ENCODE results near the gene TMEM223.
"Not testable (repeated sequence)": the region's sequence is repeated elsewhere in the genome, so short reads cannot be mapped to it uniquely, and the experiment has no call there.

Gene TMEM223

DNA sequence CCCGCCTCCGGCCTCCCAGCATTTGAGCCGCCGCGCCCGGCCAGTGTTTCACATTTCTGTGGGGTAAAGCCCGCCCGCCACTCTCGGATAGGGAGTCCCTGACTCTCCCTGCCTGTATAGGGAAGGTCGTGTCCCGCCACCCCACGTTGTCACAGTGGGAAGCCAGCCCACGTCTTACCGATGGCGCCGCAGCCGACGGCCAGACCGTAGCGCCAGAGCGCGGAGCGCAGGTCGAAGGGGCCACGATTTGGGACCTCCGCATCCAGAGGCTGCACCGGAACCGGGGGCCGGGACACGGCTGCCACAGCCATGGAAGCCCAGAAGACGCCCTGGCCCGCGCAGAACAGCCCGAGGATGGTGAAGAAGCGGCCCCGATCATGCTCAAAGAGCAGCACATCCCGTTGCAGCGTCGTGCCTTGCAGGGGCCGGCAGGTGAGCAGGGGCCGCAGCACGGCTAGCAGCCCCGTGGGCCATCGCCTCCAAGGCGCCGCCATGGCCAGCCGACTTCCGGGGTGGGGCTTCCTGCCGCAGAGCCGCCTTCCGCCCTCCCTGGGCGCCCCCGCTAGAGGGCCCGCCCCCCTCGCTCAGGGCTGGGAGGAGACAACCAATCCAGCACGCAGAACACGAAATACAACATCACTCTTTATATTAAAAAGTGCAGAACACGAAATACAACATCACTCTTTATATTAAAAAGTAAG lies at the start of gene TMEM223:
Gene TMEM223, minus strand, starts transcription at position 506 of the 701 bp plus-strand sequence. Its CDS starts 12 bp downstream, at position 494.
- Histone ChIP-seq H4K20me1 (ENCODE audit: insufficient read depth, low read length) (no peaks in the 10 kb centered on the region), H2AFZ (ENCODE audit: low read depth, low read length) (no peak within 1 kb of the TSS), H3K4me2 (ENCODE audit: low read length) (peak within 1 kb of the TSS; percentile 81), H3K4me3 (ENCODE audit: low read length) (peak within 1 kb of the TSS; percentile 95), H3K36me3 (replicated peaks; ENCODE audit: low read depth, low read length) (peaks cover 62% of the 10 kb centered on the region), H3K27me3 (ENCODE audit: low read depth, low read length) (no peaks in the 10 kb centered on the region), H3K79me2 (ENCODE audit: low read length) (peaks cover 46% of the 10 kb centered on the region), H3K9ac (ENCODE audit: low read length) (peak within 1 kb of the TSS; percentile 89), H3K27ac (ENCODE audit: low read length) (peak within 1 kb of the TSS; percentile 51), H3K4me1 (ENCODE audit: low read length) (peaks cover 23% of the 10 kb centered on the region), H3K9me3 (ENCODE audit: insufficient read depth, low read length) (no peaks in the 10 kb centered on the region)
- no peak for TF ChIP-seq EZH2phosphoT487 (IDR thresholded peaks at IDR 0.05; ENCODE audit: low read depth)
- TF ChIP-seq, protein P1, sequence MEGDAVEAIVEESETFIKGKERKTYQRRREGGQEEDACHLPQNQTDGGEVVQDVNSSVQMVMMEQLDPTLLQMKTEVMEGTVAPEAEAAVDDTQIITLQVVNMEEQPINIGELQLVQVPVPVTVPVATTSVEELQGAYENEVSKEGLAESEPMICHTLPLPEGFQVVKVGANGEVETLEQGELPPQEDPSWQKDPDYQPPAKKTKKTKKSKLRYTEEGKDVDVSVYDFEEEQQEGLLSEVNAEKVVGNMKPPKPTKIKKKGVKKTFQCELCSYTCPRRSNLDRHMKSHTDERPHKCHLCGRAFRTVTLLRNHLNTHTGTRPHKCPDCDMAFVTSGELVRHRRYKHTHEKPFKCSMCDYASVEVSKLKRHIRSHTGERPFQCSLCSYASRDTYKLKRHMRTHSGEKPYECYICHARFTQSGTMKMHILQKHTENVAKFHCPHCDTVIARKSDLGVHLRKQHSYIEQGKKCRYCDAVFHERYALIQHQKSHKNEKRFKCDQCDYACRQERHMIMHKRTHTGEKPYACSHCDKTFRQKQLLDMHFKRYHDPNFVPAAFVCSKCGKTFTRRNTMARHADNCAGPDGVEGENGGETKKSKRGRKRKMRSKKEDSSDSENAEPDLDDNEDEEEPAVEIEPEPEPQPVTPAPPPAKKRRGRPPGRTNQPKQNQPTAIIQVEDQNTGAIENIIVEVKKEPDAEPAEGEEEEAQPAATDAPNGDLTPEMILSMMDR (IDR thresholded peaks at IDR 0.05; ENCODE audit: low read depth, low read length) = no peak

DNA sequence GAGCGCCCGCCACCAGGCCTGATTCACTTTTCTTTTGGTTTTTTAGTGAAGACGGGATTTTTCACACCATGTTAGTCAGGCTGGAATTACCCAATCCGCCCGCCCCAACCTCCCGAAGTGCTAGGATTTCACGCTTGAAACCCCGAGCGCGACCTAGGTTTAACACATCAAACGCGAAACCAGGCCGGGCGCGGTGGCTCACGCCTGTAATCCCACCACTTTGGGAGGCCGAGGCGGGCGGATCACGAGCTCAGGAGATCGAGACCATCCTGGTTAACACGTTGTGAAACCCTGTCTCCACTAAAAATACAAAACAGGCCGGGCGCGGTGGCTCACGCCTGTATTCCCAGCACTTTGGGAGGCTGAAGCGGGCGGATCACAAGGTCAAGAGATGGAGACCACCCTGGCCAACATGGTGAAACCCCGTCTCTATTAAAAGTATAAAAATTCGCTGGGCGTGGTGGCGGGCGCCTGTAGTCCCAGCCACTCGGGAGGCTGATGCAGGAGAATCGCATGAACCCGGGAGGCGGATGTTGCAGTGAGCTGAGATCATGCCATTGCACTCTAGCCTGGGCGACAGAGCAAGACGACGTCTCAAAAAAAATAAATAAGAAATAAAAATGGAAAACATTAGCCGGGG lies 49.0 kb upstream of the TMEM223 start:
- peak overlapping the region; percentile 94 for H3K4me2 ChIP-seq (ENCODE audit: low read length)
- not testable (repeated sequence) for H3K27me3 ChIP-seq (ENCODE audit: low read depth, low read length); H4K20me1 ChIP-seq (ENCODE audit: insufficient read depth, low read length); H3K9me3 ChIP-seq (ENCODE audit: insufficient read depth, low read length)
- peaks cover 27% of the 10 kb centered on the region for H3K4me1 ChIP-seq (ENCODE audit: low read length)
- H2AFZ ChIP-seq (ENCODE audit: low read depth, low read length) = peak overlapping the region; percentile 94
- H3K36me3 ChIP-seq (replicated peaks; ENCODE audit: low read depth, low read length) = peaks cover 14% of the 10 kb centered on the region
- H3K9ac ChIP-seq (ENCODE audit: low read length) = peak overlapping the region; percentile 96
- H3K27ac ChIP-seq (ENCODE audit: low read length) = peak overlapping the region; percentile 98
- H3K79me2 ChIP-seq (ENCODE audit: low read length) = peaks cover 35% of the 10 kb centered on the region
- H3K4me3 ChIP-seq (ENCODE audit: low read length) = peak overlapping the region; percentile 97

DNA sequence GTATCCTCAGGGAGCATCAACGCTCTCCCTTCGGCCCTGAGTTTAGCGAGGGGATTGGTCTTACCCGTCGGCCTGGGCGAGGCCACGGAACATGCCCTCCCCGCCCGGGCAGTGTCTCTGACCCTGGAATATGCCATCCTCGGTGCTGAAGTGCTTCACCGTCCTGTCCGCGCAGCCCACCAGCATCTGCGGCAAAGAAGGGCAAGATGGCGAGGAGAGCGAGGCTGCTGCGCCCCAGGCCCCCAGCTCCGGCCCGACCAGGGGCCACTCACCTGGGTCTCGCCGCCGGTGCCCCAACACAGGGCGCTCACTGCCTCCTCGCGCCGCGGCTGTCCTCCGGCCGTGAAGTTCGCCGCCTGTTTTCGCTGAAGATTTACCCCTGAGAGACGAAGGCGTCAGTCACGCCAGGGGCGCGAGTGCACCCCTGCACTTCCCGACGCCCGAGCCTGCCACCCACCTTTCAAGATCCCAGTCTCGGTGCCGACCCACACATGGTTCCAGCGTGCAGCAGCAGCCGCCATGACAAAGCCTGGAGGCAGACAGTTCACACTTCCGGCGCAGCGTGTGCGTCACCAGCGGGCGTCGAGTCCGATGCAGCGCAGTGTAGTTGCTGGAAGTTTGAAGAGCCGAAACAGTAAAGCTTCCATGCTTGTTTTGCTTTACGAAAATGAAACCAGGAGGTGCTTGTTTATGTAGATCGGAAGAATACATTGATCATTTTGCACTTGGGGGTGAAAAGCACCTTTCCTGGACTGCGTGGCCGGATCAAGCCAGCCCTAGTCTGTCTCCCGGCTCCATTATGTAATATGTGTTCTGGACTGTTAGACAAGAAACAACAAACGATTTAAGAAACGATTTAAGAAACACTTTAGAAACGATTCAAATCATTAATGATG lies 47.5 kb upstream of the TMEM223 start, which contains the start of gene WDR74:
Gene WDR74, minus strand, starts transcription at position 541 of the 896 bp plus-strand sequence. Its CDS starts 20 bp downstream, at position 521.
- Histone ChIP-seq H3K9me3 (ENCODE audit: insufficient read depth, low read length) (no peaks in the 10 kb centered on the region), H2AFZ (ENCODE audit: low read depth, low read length) (peak within 1 kb of the TSS; percentile 94), H3K4me2 (ENCODE audit: low read length) (peak within 1 kb of the TSS; percentile 96), H3K9ac (ENCODE audit: low read length) (peak within 1 kb of the TSS; percentile 96), H3K4me3 (ENCODE audit: low read length) (peak within 1 kb of the TSS; percentile 97), H3K79me2 (ENCODE audit: low read length) (peaks cover 45% of the 10 kb centered on the region), H3K36me3 (replicated peaks; ENCODE audit: low read depth, low read length) (peaks cover 24% of the 10 kb centered on the region), H3K4me1 (ENCODE audit: low read length) (peaks cover 27% of the 10 kb centered on the region), H3K27me3 (ENCODE audit: low read depth, low read length) (no peaks in the 10 kb centered on the region), H4K20me1 (ENCODE audit: insufficient read depth, low read length) (no peaks in the 10 kb centered on the region), H3K27ac (ENCODE audit: low read length) (peak within 1 kb of the TSS; percentile 98)
- TF ChIP-seq, protein P1 (IDR thresholded peaks at IDR 0.05; ENCODE audit: low read depth, low read length) = 0 out of 2 replicates have a peak, but pooled peaks have one; percentile 4
- no peak for TF ChIP-seq EZH2phosphoT487 (IDR thresholded peaks at IDR 0.05; ENCODE audit: low read depth)

GRCh38 chr11:62835336-62835735 lies 43.5 kb upstream of the TMEM223 start:
- no peak overlapping the region for H3K4me3 ChIP-seq (ENCODE audit: low read length)
- peaks cover 31% of the 10 kb centered on the region for H3K36me3 ChIP-seq (replicated peaks; ENCODE audit: low read depth, low read length)
- peaks cover 59% of the 10 kb centered on the region for H3K79me2 ChIP-seq (ENCODE audit: low read length)
- peaks cover 20% of the 10 kb centered on the region for H3K4me1 ChIP-seq (ENCODE audit: low read length)
- no peak for TF ChIP-seq EZH2phosphoT487 (IDR thresholded peaks at IDR 0.05; ENCODE audit: low read depth)
- TF ChIP-seq, protein P1 (IDR thresholded peaks at IDR 0.05; ENCODE audit: low read depth, low read length) = no peak
- no peak overlapping the region for H3K27ac ChIP-seq (ENCODE audit: low read length)
- H3K27me3 ChIP-seq (ENCODE audit: low read depth, low read length) = no peaks in the 10 kb centered on the region
- H3K9ac ChIP-seq (ENCODE audit: low read length) = no peak overlapping the region
- H3K9me3 ChIP-seq (ENCODE audit: insufficient read depth, low read length) = no peaks in the 10 kb centered on the region
- H4K20me1 ChIP-seq (ENCODE audit: insufficient read depth, low read length) = no peaks in the 10 kb centered on the region
- no peak overlapping the region for H2AFZ ChIP-seq (ENCODE audit: low read depth, low read length)
- H3K4me2 ChIP-seq (ENCODE audit: low read length) = no peak overlapping the region
